HUES64 (cell line): Measurements from ENCODE around the gene RNASET2.
"Not testable (repeated sequence)": the region's sequence is repeated elsewhere in the genome, so short reads cannot be mapped to it uniquely, and the experiment has no call there.

Experiments used
- H3K27ac ChIP-seq: 2 replicates; pipeline ENCODE4 v1.7.0; 2013; ENCODE audit warnings: low read depth, low read length, inconsistent platforms
- H3K27me3 ChIP-seq: 2 replicates; pipeline ENCODE4 v1.6.1; 2013; ENCODE audit warnings: mild to moderate bottlenecking, low read length; ENCODE audit not compliant: insufficient read depth
- H3K36me3 ChIP-seq: 2 replicates; pipeline ENCODE4 v1.6.1; 2013; ENCODE audit warnings: mild to moderate bottlenecking, low read length; ENCODE audit not compliant: insufficient read depth
- H3K4me1 ChIP-seq: 2 replicates; pipeline ENCODE4 v1.6.1; 2013; ENCODE audit warnings: mild to moderate bottlenecking, low read length, moderate library complexity; ENCODE audit not compliant: insufficient read depth
- H3K4me3 ChIP-seq: 2 replicates; pipeline ENCODE4 v1.5.1; 2013; ENCODE audit warnings: mild to moderate bottlenecking, low read length, moderate library complexity
- H3K9ac ChIP-seq: 2 replicates; pipeline ENCODE4 v1.6.1; 2013; ENCODE audit warnings: mild to moderate bottlenecking, low read depth, low read length
- H3K9me3 ChIP-seq: 2 replicates; pipeline ENCODE4 v1.6.1; 2013; ENCODE audit warnings: low read depth, low read length; ENCODE audit not compliant: insufficient read depth
- WGBS: fragments of 150-250, 120-280 bp; methylation state at CpG from one replicate; pipeline ENCODE4 v1.1.7; 2013; ENCODE audit warnings: missing lambda C conversion rate; 5-methylcytosine and 5-hydroxymethylcytosine counted together

The RNASET2 gene

GRCh38 chr6:166925141-166925996, 31.0 kb downstream of the RNASET2 start:
- no peak overlapping the region for H3K27ac ChIP-seq
- 94% methylated on average over 19 of the region's 19 CpGs for WGBS
- no peaks in the 10 kb centered on the region for H3K27me3 ChIP-seq
- H3K9me3 ChIP-seq, result no peaks in the 10 kb centered on the region
- H3K36me3 ChIP-seq, result no peaks in the 10 kb centered on the region
- H3K9ac ChIP-seq, result no peak overlapping the region
- no peaks in the 10 kb centered on the region for H3K4me1 ChIP-seq
- H3K4me3 ChIP-seq, result no peak overlapping the region

DNA sequence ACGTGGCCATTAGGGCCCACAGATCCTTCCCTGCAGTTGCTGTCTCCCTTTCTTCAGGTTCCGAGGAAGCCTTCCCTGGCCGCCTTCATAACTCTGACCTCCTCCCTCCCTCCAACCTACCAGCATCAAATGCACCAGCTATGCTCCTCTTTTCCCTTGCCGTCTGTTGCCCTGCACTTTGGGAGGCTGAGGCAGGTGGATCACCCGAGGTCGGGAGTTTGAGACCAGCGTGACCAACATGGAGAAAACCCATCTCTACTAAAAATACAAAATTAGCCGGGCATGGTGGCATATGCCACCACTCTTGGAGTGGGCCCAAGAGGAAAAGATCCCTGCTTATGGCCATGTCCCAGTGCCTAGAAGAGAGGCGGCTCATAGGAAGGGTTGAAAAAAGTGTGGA, 31.8 kb downstream of the RNASET2 start:
- 95% methylated on average over 9 of the region's 9 CpGs for WGBS
- Histone ChIP-seq H3K27me3 (no peaks in the 10 kb centered on the region), H3K9ac (no peak overlapping the region), H3K9me3 (no peaks in the 10 kb centered on the region), H3K4me1 (no peaks in the 10 kb centered on the region), H3K27ac (no peak overlapping the region), H3K4me3 (no peak overlapping the region), H3K36me3 (no peaks in the 10 kb centered on the region)

- H3K4me3 ChIP-seq, result no peak overlapping the region
- no peak overlapping the region for H3K27ac ChIP-seq
- no peaks in the 10 kb centered on the region for H3K36me3 ChIP-seq
- no peaks in the 10 kb centered on the region for H3K4me1 ChIP-seq
- no peak overlapping the region for H3K9ac ChIP-seq
- no peaks in the 10 kb centered on the region for H3K27me3 ChIP-seq
- H3K9me3 ChIP-seq, result no peaks in the 10 kb centered on the region
- WGBS, result 89% methylated on average over 7 of the region's 7 CpGs
Measured at GRCh38 chr6:166922937-166923336, 33.4 kb downstream of the RNASET2 start.

- no peak overlapping the region for H3K9ac ChIP-seq
- no peaks in the 10 kb centered on the region for H3K4me1 ChIP-seq
- no peak overlapping the region for H3K27ac ChIP-seq
- no peak overlapping the region for H3K4me3 ChIP-seq
- WGBS, result 91% methylated on average over 3 of the region's 3 CpGs
- peaks cover 10% of the 10 kb centered on the region; the same call in 1 of the 2 replicates for H3K9me3 ChIP-seq
- no peaks in the 10 kb centered on the region for H3K27me3 ChIP-seq
- H3K36me3 ChIP-seq, result no peaks in the 10 kb centered on the region
Measured at GRCh38 chr6:166921570-166921969, 34.8 kb downstream of the RNASET2 start.

DNA sequence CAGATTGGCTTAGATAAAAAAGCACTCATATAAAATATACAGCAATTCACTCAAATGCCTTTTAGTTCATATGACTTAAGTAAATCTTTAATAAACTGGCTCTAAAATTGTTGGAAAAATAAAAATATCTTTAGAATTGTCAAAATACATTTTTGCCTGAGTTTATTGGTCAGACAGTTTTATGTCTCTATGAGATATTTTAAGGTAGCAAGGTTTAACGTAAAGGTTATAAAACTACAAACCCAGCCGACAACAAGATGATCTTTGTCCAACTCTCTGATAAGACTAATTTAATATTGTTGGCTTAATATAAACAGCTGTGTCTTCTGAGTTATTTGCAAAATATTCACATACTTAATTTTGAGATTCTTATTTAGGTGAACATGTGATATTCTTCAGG, 39.5 kb downstream of the RNASET2 start:
- no peaks in the 10 kb centered on the region for H3K4me1 ChIP-seq
- no peak overlapping the region for H3K4me3 ChIP-seq
- H3K9me3 ChIP-seq, result peaks cover 10% of the 10 kb centered on the region; the same call in 1 of the 2 replicates
- H3K9ac ChIP-seq, result no peak overlapping the region
- 100% methylated on average over 1 of the region's 2 CpGs for WGBS
- no peaks in the 10 kb centered on the region for H3K36me3 ChIP-seq
- no peak overlapping the region for H3K27ac ChIP-seq
- no peaks in the 10 kb centered on the region for H3K27me3 ChIP-seq

DNA sequence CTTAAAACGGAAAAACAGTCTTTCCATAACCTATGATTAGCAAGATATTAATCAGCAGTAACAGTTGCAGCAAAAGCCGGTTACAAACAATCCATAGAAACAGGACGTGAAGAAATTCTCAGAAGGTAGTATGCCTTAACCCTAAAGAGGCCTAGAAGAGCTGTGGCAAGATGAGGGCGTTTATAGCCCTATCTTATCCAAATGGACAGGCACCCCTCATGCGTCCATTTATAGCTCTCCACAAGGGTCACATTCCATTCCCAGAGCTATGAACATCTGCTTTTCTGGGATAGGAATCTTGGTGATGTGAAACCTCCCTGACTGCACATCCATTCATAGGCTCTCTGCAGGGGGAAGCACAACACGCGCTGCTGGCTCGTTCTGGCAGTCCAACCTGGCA, 40.9 kb downstream of the RNASET2 start:
- WGBS, result 89% methylated on average over 8 of the region's 8 CpGs

DNA sequence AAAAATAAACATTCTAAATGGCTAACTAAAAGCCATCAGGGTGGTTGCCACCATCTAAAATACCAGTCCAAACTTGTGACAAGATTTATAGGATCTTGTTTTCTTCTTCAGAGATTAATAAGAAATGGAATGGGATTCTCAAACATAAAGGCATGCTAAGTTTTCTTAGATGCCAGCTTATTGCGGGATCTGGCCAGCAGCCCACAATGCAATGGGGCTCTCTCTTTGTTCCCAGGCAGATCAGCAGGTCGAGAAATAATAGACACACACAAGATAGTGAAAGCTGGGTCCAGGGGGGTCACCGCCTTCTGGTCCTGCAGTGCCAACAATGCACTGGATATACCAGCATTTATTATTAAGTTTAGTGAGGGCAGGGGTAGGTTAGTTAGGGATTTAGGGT, 41.4 kb downstream of the RNASET2 start:
- H3K27me3 ChIP-seq, H3K27ac ChIP-seq: not testable (repeated sequence)

More for the DNA sequence above, 40.9 kb downstream of the RNASET2 start:
- H3K36me3 ChIP-seq, H3K9ac ChIP-seq, H3K27ac ChIP-seq, H3K9me3 ChIP-seq, H3K27me3 ChIP-seq, H3K4me3 ChIP-seq, H3K4me1 ChIP-seq: not testable (repeated sequence)

GRCh38 chr6:166911248-166911677, 45.1 kb downstream of the RNASET2 start:
- WGBS, result 89% methylated on average over 5 of the region's 5 CpGs
- H3K9me3 ChIP-seq, result no peaks in the 10 kb centered on the region

More for the DNA sequence above, 41.4 kb downstream of the RNASET2 start:
- H3K36me3 ChIP-seq, H3K4me1 ChIP-seq, H3K4me3 ChIP-seq, H3K9ac ChIP-seq, H3K9me3 ChIP-seq: not testable (repeated sequence)
- 95% methylated on average over 3 of the region's 3 CpGs for WGBS

GRCh38 chr6:166910601-166911000, 45.7 kb downstream of the RNASET2 start:
- H3K9me3 ChIP-seq, result no peaks in the 10 kb centered on the region
- no peaks in the 10 kb centered on the region for H3K4me1 ChIP-seq
- H3K4me3 ChIP-seq, result no peak overlapping the region
- H3K36me3 ChIP-seq, result no peaks in the 10 kb centered on the region
- WGBS, result 97% methylated on average over 7 of the region's 7 CpGs
- no peak overlapping the region for H3K9ac ChIP-seq
- no peaks in the 10 kb centered on the region for H3K27me3 ChIP-seq
- no peak overlapping the region for H3K27ac ChIP-seq

More at GRCh38 chr6:166911248-166911677, 45.1 kb downstream of the RNASET2 start:
- Histone ChIP-seq H3K27ac (no peak overlapping the region), H3K36me3 (no peaks in the 10 kb centered on the region), H3K4me1 (no peaks in the 10 kb centered on the region), H3K4me3 (no peak overlapping the region), H3K27me3 (no peaks in the 10 kb centered on the region), H3K9ac (no peak overlapping the region)

GRCh38 chr6:166908811-166909210, 47.5 kb downstream of the RNASET2 start:
- peaks cover 8% of the 10 kb centered on the region for H3K4me1 ChIP-seq
- H3K36me3 ChIP-seq, result no peaks in the 10 kb centered on the region
- no peaks in the 10 kb centered on the region for H3K9me3 ChIP-seq
- no peak overlapping the region for H3K4me3 ChIP-seq
- no peaks in the 10 kb centered on the region for H3K27me3 ChIP-seq
- no peak overlapping the region for H3K27ac ChIP-seq
- no peak overlapping the region for H3K9ac ChIP-seq
- WGBS, result no CpG with 5 or more reads among the region's 2 CpGs

DNA sequence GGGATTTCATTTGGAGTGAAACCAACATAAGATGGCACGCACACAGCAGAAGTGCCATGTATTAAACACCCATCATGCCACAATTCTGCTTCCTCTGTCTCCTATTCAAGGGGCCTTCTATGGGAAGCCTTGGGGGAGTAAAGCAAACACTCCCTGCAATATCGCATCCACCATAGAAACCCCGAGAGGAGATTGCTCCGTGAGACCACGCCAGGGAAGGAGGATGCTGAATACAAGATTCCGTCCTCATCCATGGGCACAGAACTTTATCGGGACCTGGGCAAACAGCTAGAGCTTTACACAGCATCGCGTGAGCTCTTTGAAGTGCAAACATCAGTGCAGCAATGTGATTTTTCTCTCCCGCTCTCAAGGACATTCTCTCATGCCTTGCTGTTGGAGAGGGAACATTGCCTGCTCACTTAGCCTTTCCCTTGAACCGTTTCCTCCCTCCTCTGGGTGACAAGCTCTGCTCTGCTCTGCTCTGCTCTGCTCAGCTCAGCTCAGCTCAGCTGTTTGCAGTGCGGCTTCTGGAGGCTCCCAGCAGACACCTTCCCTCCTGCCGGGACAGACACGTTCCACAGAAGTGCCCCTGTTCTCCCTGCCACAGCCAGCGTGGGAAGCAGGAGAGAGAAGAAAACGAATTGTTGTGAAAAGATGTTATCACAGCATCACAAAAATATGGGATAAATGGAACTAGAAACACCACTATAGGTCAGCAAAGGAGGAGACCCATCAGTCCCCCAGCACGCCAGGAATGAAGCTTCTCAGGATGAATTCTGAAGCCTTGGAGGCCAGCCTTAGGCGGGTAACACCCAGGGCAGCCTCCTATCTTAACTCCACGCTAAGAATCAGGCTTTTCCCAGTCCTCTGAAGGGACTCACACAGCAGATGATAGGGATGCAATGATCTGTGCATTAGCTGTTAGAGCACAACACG, 48.2 kb downstream of the RNASET2 start:
- Histone ChIP-seq H3K36me3 (no peaks in the 10 kb centered on the region), H3K27me3 (no peaks in the 10 kb centered on the region), H3K9ac (no peak overlapping the region), H3K4me3 (no peak overlapping the region), H3K4me1 (peaks cover 9% of the 10 kb centered on the region), H3K9me3 (no peaks in the 10 kb centered on the region), H3K27ac (no peak overlapping the region)
- 84% methylated on average over 20 of the region's 20 CpGs for WGBS
